Erythroblast (primary cell): ENCODE data around the gene ZIC1.

ENCODE experiments used
- GATA1 ChIP-seq: IDR thresholded peaks from 2 replicates; pipeline ENCODE4 v1.6.1; 2011; ENCODE audit warnings: low read depth, mild to moderate bottlenecking, control low read depth, low read length, moderate library complexity
- POLR2A ChIP-seq: IDR thresholded peaks from 2 replicates; pipeline ENCODE4 v1.6.1; 2011; ENCODE audit warnings: mild to moderate bottlenecking, low read length

DNA sequence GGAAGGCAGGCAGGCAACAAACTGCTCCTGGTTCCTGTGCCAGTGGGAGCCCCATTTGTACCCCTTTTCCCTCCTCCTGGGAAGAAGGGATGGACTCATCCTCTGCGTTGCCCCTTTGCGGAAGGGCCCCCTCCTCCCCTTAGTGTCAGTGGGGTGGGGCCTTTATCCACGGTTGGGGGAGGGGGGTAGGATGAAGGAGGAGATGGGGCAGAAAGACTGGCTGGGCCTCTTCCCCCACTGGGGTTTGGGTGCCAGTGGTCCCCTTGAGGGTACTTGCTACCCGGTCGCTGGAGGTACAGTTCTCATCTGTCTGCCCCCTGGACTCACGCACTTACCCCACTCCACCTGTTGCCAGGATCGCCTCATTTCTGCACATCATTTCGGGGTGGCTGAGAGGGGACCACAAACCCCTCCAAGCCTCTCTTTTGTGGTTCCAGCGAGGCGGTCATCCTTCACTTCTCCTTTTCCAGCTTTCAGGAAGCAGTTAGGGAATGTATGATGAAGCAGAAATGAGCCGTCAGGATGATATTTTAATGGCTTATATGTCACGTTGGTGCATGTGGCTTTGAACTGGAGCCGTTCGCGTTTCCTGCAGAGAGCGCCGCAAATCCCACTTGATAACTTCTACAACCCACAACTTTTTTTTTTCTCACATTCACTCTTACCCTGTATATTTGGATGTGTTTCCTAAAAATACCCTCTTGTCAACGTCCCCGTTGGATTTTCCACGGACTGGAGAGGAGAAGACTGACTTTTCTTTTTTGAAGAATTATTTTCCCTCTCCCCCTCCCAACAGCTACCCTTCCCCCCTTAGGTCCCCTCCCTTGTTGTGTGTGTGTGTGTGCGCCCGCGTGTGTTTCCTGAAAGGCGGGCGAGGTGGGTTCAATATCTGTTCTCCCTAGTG, 2.9 kb upstream of the ZIC1 start, which contains the start of gene ZIC4:
- TF ChIP-seq POLR2A (no peak), GATA1 (no peak)
